GM10266 (cell line): ENCODE results near the gene NMNAT3.

Experiments used
- DNase-seq: peaks from one replicate; pipeline ENCODE4 v3.0.0; 2012; ENCODE audit errors: extremely low spot score
- CTCF ChIP-seq: IDR thresholded peaks from 2 replicates; pipeline ENCODE4 v1.5.1; 2012; ENCODE audit warnings: mild to moderate bottlenecking, low read depth; ENCODE audit not compliant: control insufficient read depth, insufficient read depth; ENCODE audit errors: missing control alignments

NMNAT3 gene

DNA sequence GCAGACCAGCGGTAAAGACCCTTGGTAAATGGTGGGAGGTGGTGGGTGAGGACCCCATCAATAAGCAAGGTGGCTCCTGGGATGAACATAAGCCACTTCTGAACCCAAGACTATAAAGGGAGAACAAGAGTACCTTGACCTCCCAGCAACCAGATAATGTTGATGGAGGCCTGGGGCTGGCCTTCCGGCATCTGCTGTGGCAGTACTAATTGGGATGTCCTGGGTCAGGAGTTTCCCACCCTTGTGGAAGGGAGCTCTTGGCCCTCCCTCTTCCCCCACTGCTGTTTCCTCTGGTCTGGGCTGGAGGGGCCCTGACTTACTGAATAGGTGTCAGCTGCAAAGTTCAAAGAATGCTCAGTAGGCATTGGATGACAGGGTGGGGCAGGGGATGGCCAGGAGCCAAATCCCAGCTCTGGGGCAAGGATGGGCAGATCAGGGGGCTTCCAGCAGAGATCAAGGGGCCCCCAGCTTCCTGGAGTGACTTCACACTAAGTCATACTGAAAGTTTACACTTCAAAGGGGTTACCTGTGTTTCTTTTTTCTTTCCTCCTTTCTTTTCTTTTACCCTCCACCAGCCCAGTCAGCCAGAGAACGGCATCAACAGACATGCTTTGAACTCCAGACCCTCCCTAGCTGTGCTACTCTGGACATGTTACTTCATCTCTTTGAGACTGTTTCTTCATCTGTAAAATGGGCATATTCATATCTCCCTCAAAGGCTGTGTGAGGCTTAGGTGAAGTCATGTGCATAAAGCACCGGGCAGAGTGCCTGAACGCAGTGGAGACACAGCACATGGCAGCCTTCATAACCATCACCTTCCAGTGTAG is 139.8 kb downstream of the NMNAT3 start:
- no peak for DNase-seq
- TF ChIP-seq CTCF: no peak

GRCh38 chr3:139537361-139537760 is 140.4 kb downstream of the NMNAT3 start:
- no peak for DNase-seq
- no peak for TF ChIP-seq CTCF

DNA sequence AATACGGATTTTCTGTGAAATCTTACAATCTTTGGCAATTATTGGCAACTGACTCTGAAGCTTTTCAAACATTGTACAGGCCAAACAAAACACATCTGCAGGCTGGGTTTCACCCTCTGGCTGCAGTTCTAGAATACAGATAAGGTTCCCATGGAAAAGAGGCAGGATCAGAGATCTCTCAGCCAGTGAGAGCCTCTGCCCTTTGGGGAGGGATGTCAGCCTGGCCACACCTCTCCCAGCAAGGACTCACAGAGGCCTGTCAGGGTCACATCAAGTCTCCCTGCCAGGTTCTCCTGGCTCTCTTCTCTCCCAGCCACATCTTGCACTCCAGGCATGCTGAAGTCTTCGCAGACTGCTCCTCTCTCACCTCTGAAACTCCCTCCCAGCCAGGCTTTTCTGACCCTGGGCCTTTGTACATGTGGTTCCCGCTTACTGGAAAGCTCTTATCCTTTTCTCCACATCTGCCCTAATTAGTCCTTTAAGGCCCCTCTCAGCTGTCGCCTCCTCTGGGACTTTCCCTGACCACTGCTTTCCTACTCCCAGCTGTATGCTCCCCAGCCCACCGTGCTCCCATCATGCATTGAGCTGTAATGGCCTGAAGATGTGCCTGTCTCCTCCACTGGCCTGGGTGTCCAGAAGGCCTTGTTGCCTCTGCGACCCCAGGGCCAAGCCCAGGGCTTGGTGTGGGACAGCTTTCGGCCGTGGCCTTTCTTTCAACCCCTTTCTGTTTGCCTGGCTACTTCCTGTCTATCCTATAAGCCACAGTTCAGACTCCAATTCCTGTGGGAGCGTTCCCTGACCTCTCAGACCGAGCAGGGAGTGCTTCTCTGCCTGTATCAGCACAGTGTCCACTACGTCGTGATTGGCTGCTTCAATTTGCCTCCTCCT is 142.5 kb downstream of the NMNAT3 start:
- DNase-seq: no peak
- no peak for TF ChIP-seq CTCF

DNA sequence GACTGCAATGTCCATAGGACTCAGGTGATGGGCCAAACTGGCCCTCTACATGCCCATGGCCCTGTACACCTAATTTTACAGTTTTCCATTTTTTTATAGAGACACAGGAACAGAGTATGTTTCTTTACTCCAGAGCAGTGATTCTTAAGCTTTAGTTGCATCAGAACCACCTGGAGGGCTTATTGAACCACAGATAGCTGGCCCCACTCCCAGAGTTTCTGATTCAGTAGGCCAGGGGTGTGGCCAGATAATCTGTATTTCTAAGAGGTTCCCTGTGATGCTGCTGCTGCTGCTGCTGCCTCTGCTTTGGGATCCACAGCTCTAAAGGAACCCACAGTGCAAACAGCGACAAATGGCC is 143.3 kb downstream of the NMNAT3 start:
- TF ChIP-seq CTCF: no peak
- no peak for DNase-seq

DNA sequence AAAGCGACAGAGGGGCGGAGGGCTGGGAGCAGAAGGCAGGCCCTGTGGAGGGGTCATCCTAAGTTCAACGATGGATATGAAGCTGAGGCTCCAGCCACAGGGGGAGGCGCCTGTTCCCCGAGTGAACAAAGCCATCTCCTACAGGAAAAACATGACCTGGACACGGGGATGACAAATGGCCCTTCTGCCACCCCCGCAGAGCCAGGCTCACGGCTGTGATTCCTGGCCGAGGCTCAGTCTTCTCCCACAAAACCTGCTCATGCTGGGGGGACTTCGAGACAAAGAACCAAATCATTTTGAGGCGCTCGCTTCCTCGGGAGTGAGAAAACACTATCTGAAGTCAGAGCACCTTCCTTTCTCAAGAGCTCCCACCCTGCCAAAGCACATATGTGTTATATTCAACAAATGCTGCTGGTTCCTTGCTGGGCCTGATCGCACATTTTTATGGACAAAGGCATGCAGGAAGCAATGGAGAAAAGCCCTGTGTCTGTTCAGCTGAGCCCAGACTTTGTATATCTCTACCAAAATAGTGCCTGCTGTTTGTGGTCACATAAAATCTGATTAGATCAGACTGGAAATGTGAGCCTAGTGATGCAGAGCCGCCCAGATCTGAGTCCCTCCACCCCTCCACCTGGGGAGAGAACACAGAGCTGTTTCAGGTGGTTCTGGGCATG is 143.9 kb downstream of the NMNAT3 start:
- no peak for TF ChIP-seq CTCF
- no peak for DNase-seq

GRCh38 chr3:139532976-139533375 is 144.8 kb downstream of the NMNAT3 start:
- no peak for DNase-seq
- no peak for TF ChIP-seq CTCF
